Neural crest cell (in vitro differentiated cells): ENCODE measurements around the gene GALNT9. TPM values are rescaled to one million over a fixed set of nuclear protein-coding genes. Genes with fewer than 3 reads are reported as not detected.
"Not testable (repeated sequence)": the region's sequence is repeated elsewhere in the genome, so short reads cannot be mapped to it uniquely, and the experiment has no call there.

Source experiments
- DNase-seq: peaks from one replicate; pipeline ENCODE4 v3.0.0; 2021; ENCODE audit warnings: low read depth, mixed read lengths, low spot score
- H3K27ac Mint-ChIP-seq: one replicate; pipeline ENCODE4 v1.8.0; 2021; ENCODE audit warnings: mild to moderate bottlenecking, mixed read lengths; ENCODE audit not compliant: unreplicated experiment
- H3K27me3 Mint-ChIP-seq: 2 replicates; pipeline ENCODE4 v1.8.0; 2021; ENCODE audit warnings: low read depth, mild to moderate bottlenecking, mixed read lengths
- H3K36me3 Mint-ChIP-seq: 2 replicates; pipeline ENCODE4 v1.8.0; 2021; ENCODE audit warnings: low read depth, mild to moderate bottlenecking, mixed read lengths
- H3K4me1 Mint-ChIP-seq: 2 replicates; pipeline ENCODE4 v1.8.0; 2021; ENCODE audit warnings: mixed read lengths
- H3K4me3 Mint-ChIP-seq: one replicate; pipeline ENCODE4 v1.8.0; 2021; ENCODE audit warnings: mild to moderate bottlenecking, mixed read lengths
- H3K9me3 Mint-ChIP-seq: 2 replicates; pipeline ENCODE4 v1.8.0; 2021; ENCODE audit warnings: mixed read lengths
- total RNA-seq: library from RNA; stranded (reverse); gene quantifications from 2 replicates; pipeline ENCODE4 v1.2.1, GENCODE V29; 2021
- TF ChIP-seq, protein P1 (sequence below): fragments of 200-600 bp; sonication (generic); conservative IDR thresholded peaks from 2 replicates; pipeline ENCODE4 v1.5.0; 2021; ENCODE audit warnings: antibody characterized with exemption, mild to moderate bottlenecking

The GALNT9 gene
- total RNA-seq, 1 donor from 2014 or later, result 1.3 TPM

- H3K27me3 Mint-ChIP-seq, result no peaks in the 10 kb centered on the region
- DNase-seq, result no peak
- no peaks in the 10 kb centered on the region for H3K9me3 Mint-ChIP-seq
- H3K27ac Mint-ChIP-seq, result no peak overlapping the region
- TF ChIP-seq, protein P1, sequence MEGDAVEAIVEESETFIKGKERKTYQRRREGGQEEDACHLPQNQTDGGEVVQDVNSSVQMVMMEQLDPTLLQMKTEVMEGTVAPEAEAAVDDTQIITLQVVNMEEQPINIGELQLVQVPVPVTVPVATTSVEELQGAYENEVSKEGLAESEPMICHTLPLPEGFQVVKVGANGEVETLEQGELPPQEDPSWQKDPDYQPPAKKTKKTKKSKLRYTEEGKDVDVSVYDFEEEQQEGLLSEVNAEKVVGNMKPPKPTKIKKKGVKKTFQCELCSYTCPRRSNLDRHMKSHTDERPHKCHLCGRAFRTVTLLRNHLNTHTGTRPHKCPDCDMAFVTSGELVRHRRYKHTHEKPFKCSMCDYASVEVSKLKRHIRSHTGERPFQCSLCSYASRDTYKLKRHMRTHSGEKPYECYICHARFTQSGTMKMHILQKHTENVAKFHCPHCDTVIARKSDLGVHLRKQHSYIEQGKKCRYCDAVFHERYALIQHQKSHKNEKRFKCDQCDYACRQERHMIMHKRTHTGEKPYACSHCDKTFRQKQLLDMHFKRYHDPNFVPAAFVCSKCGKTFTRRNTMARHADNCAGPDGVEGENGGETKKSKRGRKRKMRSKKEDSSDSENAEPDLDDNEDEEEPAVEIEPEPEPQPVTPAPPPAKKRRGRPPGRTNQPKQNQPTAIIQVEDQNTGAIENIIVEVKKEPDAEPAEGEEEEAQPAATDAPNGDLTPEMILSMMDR, result no peak
- H3K36me3 Mint-ChIP-seq, result no peaks in the 10 kb centered on the region
- no peak overlapping the region for H3K4me3 Mint-ChIP-seq
- H3K4me1 Mint-ChIP-seq, result no peaks in the 10 kb centered on the region
Measured at GRCh38 chr12:132152411-132152821, 177.0 kb downstream of the GALNT9 start.

DNA sequence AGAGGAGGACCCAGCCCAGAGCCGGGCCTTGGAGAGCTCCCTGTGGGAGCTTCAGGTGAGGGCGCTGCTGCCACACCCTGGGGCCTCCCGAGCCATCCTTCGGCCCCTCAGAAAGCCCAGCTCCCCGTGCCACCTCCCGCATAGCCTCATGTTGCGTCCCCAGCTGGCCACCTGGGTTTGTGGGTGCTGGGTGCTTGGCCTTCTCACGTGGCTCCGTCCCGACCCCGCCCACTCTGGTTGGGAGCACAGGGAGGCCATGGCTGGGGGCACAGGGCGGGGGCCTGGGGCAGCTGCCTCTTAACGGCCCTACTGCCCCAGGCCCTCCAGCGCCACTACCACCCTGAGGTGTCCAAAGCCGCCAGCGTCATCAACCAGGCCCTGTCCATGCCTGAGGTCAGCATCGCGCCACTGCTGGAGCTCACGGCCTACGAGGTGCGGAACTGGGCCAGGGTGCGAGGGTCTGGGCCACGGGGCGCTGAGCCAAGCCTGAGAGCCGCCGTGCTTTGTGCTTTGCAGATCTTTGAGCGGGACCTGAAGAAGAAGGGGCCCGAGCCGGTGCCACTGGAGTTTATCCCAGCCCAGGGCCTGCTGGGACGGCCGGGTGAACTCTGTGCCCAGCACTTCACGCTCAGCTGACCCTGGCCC is 177.5 kb downstream of the GALNT9 start:
- no peaks in the 10 kb centered on the region for H3K9me3 Mint-ChIP-seq
- TF ChIP-seq, protein P1, result no peak
- no peaks in the 10 kb centered on the region for H3K36me3 Mint-ChIP-seq
- no peak overlapping the region for H3K27ac Mint-ChIP-seq
- DNase-seq, result no peak
- no peaks in the 10 kb centered on the region for H3K4me1 Mint-ChIP-seq
- no peak overlapping the region for H3K4me3 Mint-ChIP-seq
- H3K27me3 Mint-ChIP-seq, result no peaks in the 10 kb centered on the region

DNA sequence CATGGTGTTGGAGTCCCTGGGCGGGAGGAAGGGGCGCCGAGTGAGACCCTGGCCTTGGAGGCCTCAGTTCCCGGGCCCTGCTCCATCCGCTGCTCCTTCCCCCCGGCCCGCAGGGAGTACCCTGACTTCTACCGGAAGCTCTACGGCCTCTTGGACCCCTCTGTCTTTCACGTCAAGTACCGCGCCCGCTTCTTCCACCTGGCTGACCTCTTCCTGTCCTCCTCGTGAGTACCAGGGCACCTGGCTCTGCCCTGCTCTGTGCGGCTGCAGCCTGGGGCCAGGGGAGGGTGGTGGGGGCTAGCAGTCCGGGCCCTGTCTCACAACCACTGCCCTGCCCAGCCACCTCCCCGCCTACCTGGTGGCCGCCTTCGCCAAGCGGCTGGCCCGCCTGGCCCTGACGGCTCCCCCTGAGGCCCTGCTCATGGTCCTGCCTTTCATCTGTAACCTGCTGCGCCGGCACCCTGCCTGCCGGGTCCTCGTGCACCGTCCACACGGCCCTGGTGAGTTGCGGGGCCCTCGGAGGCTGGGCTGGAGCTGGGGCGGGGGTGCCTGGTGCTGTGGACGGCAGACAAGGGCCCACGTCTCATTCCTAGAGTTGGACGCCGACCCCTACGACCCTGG is 178.1 kb downstream of the GALNT9 start:
- Mint-ChIP-seq H3K4me3 (no peak overlapping the region), H3K4me1 (peaks cover under 1% of the 10 kb centered on the region), H3K36me3 (peaks cover under 1% of the 10 kb centered on the region), H3K27me3 (no peaks in the 10 kb centered on the region), H3K9me3 (no peaks in the 10 kb centered on the region), H3K27ac (no peak overlapping the region)
- DNase-seq, result no peak
- TF ChIP-seq, protein P1, result no peak

DNA sequence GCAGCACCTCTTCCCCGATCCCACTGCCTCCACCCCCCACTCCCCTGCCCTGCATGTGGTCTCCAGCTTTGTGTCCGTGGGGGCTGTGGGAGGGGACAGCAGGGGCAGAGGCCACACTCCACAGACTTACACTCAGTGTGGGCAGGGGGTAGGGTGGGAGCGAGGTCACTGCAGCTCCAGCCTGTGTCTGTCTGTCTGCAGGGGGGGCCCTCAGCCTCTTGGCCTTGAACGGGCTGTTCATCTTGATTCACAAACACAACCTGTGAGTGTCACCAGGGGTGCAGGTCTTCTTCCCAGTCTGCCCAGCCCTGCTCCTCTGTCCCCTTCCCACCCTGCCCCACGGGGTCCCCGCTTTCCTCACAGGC is 178.6 kb downstream of the GALNT9 start:
- DNase-seq, result no peak
- TF ChIP-seq, protein P1, result no peak
- Mint-ChIP-seq H3K4me3 (no peak overlapping the region), H3K36me3 (peaks cover 2% of the 10 kb centered on the region), H3K4me1 (peaks cover 6% of the 10 kb centered on the region), H3K27ac (no peak overlapping the region), H3K9me3 (no peaks in the 10 kb centered on the region), H3K27me3 (peaks cover 2% of the 10 kb centered on the region)

GRCh38 chr12:132149526-132149925 is 179.9 kb downstream of the GALNT9 start:
- not testable (repeated sequence) for H3K9me3 Mint-ChIP-seq
- H3K4me1 Mint-ChIP-seq, result peaks cover 13% of the 10 kb centered on the region

DNA sequence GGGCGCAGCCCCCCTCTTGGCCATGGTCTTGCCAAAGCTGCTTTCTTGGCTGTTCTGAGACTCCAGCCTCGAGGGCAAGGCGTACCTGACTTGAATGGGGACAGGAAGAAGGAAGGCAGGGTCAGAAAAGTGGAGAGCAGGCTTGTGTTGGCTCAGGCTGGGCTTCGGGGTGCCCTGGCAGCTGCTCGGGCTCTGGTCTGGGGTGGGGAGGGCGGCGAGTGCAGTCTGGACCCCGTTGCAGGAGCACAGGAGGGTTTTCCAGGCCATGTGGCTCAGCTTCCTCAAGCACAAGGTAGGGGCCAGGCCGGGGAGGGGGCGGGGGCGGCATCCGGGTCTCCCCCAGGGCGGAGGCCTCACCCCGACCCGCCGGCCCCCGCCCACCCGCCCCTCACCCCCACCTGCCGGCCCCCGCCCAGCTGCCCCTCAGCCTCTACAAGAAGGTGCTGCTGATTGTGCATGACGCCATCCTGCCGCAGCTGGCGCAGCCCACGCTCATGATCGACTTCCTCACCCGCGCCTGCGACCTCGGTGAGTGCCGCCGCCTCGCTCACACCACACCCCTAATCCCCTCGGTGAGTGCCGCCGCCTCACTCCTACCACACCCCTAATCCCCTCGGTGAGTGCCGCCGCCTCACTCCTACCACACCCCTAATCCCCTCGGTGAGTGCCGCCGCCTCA is 180.9 kb downstream of the GALNT9 start:
- TF ChIP-seq, protein P1, result no peak
- peaks cover 13% of the 10 kb centered on the region for H3K4me1 Mint-ChIP-seq
- H3K9me3 Mint-ChIP-seq, result no peaks in the 10 kb centered on the region
- no peak overlapping the region for H3K27ac Mint-ChIP-seq
- no peak for DNase-seq
- H3K4me3 Mint-ChIP-seq, result no peak overlapping the region
- H3K27me3 Mint-ChIP-seq, result peaks cover 4% of the 10 kb centered on the region
- peaks cover 2% of the 10 kb centered on the region for H3K36me3 Mint-ChIP-seq

More at GRCh38 chr12:132149526-132149925, 179.9 kb downstream of the GALNT9 start:
- not testable (repeated sequence) for H3K27me3 Mint-ChIP-seq, H3K36me3 Mint-ChIP-seq, DNase-seq, H3K27ac Mint-ChIP-seq, H3K4me3 Mint-ChIP-seq
